Measurements from ENCODE around the gene RHNO1. TPM values are rescaled to one million over a fixed set of nuclear protein-coding genes. Genes with fewer than 3 reads are reported as not detected.

Gene RHNO1
- total and polyA plus RNA-seq, 2 of the 13 experiments (the other 11 are each of a cell fraction or from before 2014, with no cell fraction given) = 27.2 to 49.6 TPM

- in situ Hi-C loops (cut with HindIII; ENCODE audit: extremely low pct_ligation_motif_present, low pct_unique_long_range_greater_than_20kb) = no loop called here
- Histone ChIP-seq H3K79me2 (ENCODE audit: insufficient read depth, low read length) (no peaks in the 10 kb centered on the region), H3K4me2 (ENCODE audit: low read depth, low read length) (no peak overlapping the region), H3K9me3 (ENCODE audit: low read length) (no peaks in the 10 kb centered on the region), H2AFZ (ENCODE audit: low read length) (no peak overlapping the region), H4K20me1 (ENCODE audit: insufficient read depth, low read length) (no peaks in the 10 kb centered on the region), H3K36me3 (replicated peaks in 1 of 2; ENCODE audit: control insufficient read depth in 1 of 2, insufficient read depth in 2 of 2, low read length in 2 of 2) (peaks cover 19 to 57% of the 10 kb centered on the region in 2 experiments), H3K9ac (ENCODE audit: insufficient read depth, low read depth, low read length) (no peak overlapping the region), H3K27me3 (ENCODE audit: control insufficient read depth in 1 of 2, insufficient read depth in 2 of 2, low read length in 2 of 2) (no peaks in the 10 kb centered on the region), H3K4me1 (ENCODE audit: insufficient read depth, low read length) (peaks cover 12% of the 10 kb centered on the region), H3K4me3 (replicated peaks in 1 of 3; ENCODE audit: insufficient read depth in 1 of 3, low read depth in 2 of 3, low read length in 3 of 3) (no peak overlapping the region), H3K27ac (ENCODE audit: extremely low read length, insufficient read depth, low read length) (no peak overlapping the region)
- CTCF ChIA-PET (ENCODE audit: low intra/inter-chr PET ratio, low total read pairs) = no interaction called here
- ATAC-seq = no peak
- no TSS peak for BruUV-seq (replicated peaks)
- DNase-seq (ENCODE audit: low spot score) = no peak
- TF ChIP-seq IRX3 (CRISPR knock-in tag; IDR thresholded peaks at IDR 0.05; ENCODE audit: borderline replicate concordance, low read depth) (no peak), ZNF354B (CRISPR knock-in tag; IDR thresholded peaks at IDR 0.05) (no peak), ZKSCAN8 (CRISPR knock-in tag; IDR thresholded peaks at IDR 0.05; ENCODE audit: borderline replicate concordance) (no peak), ZNF3 (CRISPR knock-in tag; IDR thresholded peaks at IDR 0.05) (no peak), NFIC (IDR thresholded peaks at IDR 0.05; ENCODE audit: low read length) (no peak), SSRP1 (CRISPR knock-in tag; IDR thresholded peaks at IDR 0.05) (no peak), UBTF (CRISPR knock-in tag; IDR thresholded peaks at IDR 0.05) (no peak)
- FAIRE-seq = no peak
- POLR2A ChIA-PET = no interaction called here
- intact Hi-C loops (cut with micrococcal nuclease; ENCODE audit: unreplicated experiment) = no loop called here
Measured at GRCh38 chr12:2860170-2860569, 16.9 kb upstream of the RHNO1 start.

GRCh38 chr12:2862876-2863275 is 14.1 kb upstream of the RHNO1 start:
- 95% methylated on average over 5 of the region's 7 CpGs for WGBS (ENCODE audit: low lambda C conversion rate)
- ChIA-PET CTCF (ENCODE audit: low intra/inter-chr PET ratio, low total read pairs) (no interaction called here), POLR2A (no interaction called here)
- no peak for FAIRE-seq
- H3K4me1 ChIP-seq (ENCODE audit: insufficient read depth, low read length) = no peaks in the 10 kb centered on the region
- intact Hi-C loops (cut with micrococcal nuclease; ENCODE audit: unreplicated experiment) = no loop called here
- in situ Hi-C loops (cut with HindIII; ENCODE audit: extremely low pct_ligation_motif_present, low pct_unique_long_range_greater_than_20kb) = no loop called here
- no peaks in the 10 kb centered on the region for H4K20me1 ChIP-seq (ENCODE audit: insufficient read depth, low read length)
- H3K79me2 ChIP-seq (ENCODE audit: insufficient read depth, low read length) = no peaks in the 10 kb centered on the region
- H2AFZ ChIP-seq (ENCODE audit: low read length) = no peak overlapping the region
- H3K36me3 ChIP-seq (replicated peaks in 1 of 2; ENCODE audit: control insufficient read depth in 1 of 2, insufficient read depth in 2 of 2, low read length in 2 of 2) = peaks cover 25 to 77% of the 10 kb centered on the region in 2 experiments
- no peak for DNase-seq (ENCODE audit: low spot score)
- H3K27me3 ChIP-seq (ENCODE audit: control insufficient read depth in 1 of 2, insufficient read depth in 2 of 2, low read length in 2 of 2) = no peaks in the 10 kb centered on the region
- no peak overlapping the region for H3K4me3 ChIP-seq (replicated peaks in 1 of 3; ENCODE audit: insufficient read depth in 1 of 3, low read depth in 2 of 3, low read length in 3 of 3)
- no peak overlapping the region for H3K9ac ChIP-seq (ENCODE audit: insufficient read depth, low read depth, low read length)
- BruUV-seq (replicated peaks) = no TSS peak
- H3K4me2 ChIP-seq (ENCODE audit: low read depth, low read length) = no peak overlapping the region
- ATAC-seq = no peak
- no peaks in the 10 kb centered on the region for H3K9me3 ChIP-seq (ENCODE audit: low read length)
- H3K27ac ChIP-seq (ENCODE audit: extremely low read length, insufficient read depth, low read length) = no peak overlapping the region
- no peak for TF ChIP-seq MEF2D (CRISPR knock-in tag; IDR thresholded peaks at IDR 0.05)
- TF ChIP-seq EED (CRISPR knock-in tag; IDR thresholded peaks at IDR 0.05) = no peak
- no peak for TF ChIP-seq ZNF274 (CRISPR knock-in tag; IDR thresholded peaks at IDR 0.05)
- no peak for TF ChIP-seq SP5 (CRISPR knock-in tag; IDR thresholded peaks at IDR 0.05; ENCODE audit: borderline replicate concordance, low read depth)
- TF ChIP-seq ZKSCAN1 (IDR thresholded peaks at IDR 0.05; ENCODE audit: low read length) = no peak
- TF ChIP-seq ZNF329 (CRISPR knock-in tag; IDR thresholded peaks at IDR 0.05; ENCODE audit: low read depth) = no peak
- no peak for TF ChIP-seq MTA3 (CRISPR knock-in tag; IDR thresholded peaks at IDR 0.05)
- TF ChIP-seq MBNL3 (CRISPR knock-in tag; conservative IDR thresholded peaks at IDR 0.05) = no peak
- no peak for TF ChIP-seq CENPX (CRISPR knock-in tag; IDR thresholded peaks at IDR 0.05)
- no peak for TF ChIP-seq DBP (CRISPR knock-in tag; IDR thresholded peaks at IDR 0.05; ENCODE audit: not compliant biosample characterization)
- TF ChIP-seq NFATC3 (CRISPR knock-in tag; IDR thresholded peaks at IDR 0.05) = no peak
- TF ChIP-seq ZFP90 (CRISPR knock-in tag; IDR thresholded peaks at IDR 0.05; ENCODE audit: borderline replicate concordance) = no peak
- TF ChIP-seq ZNF792 (CRISPR knock-in tag; IDR thresholded peaks at IDR 0.05) = no peak
- no peak for TF ChIP-seq PRMT3 (CRISPR knock-in tag; IDR thresholded peaks at IDR 0.05; ENCODE audit: borderline replicate concordance, low read depth)
